Measurements from ENCODE around the gene MIER1. TPM values are rescaled to one million over a fixed set of nuclear protein-coding genes. Genes with fewer than 3 reads are reported as not detected.

Gene MIER1
- total and polyA plus RNA-seq, 2 experiments from 2014 or later = 15.8 to 26.6 TPM

GRCh38 chr1:66985835-66986234, 61.0 kb downstream of the MIER1 start:
- no peak for TF ChIP-seq CTCF (IDR thresholded peaks at IDR 0.05; ENCODE audit: low read depth, low read length)
- Histone ChIP-seq H3K27me3 (no peaks in the 10 kb centered on the region), H3K4me1 (ENCODE audit: low read depth) (no peaks in the 10 kb centered on the region), H3K4me3 (no peak overlapping the region), H3K9me3 (ENCODE audit: low read depth) (no peaks in the 10 kb centered on the region), H3K27ac (no peak overlapping the region), H3K36me3 (peaks cover 60% of the 10 kb centered on the region)
- no peak for DNase-seq (ENCODE audit: low read depth in 1 of 2, low spot score in 1 of 2)

GRCh38 chr1:66993076-66993475, 68.3 kb downstream of the MIER1 start:
- H3K9me3 ChIP-seq (ENCODE audit: low read depth) = no peaks in the 10 kb centered on the region
- no peak for DNase-seq (ENCODE audit: low read depth in 1 of 2, low spot score in 1 of 2)
- no peaks in the 10 kb centered on the region for H3K27me3 ChIP-seq
- peaks cover 22% of the 10 kb centered on the region for H3K36me3 ChIP-seq
- no peaks in the 10 kb centered on the region for H3K4me1 ChIP-seq (ENCODE audit: low read depth)
- no peak overlapping the region for H3K27ac ChIP-seq
- TF ChIP-seq CTCF (IDR thresholded peaks at IDR 0.05; ENCODE audit: low read depth, low read length) = no peak
- no peak overlapping the region for H3K4me3 ChIP-seq

GRCh38 chr1:66996018-66996682, 71.4 kb downstream of the MIER1 start:
- H3K27ac ChIP-seq = no peak overlapping the region
- no peaks in the 10 kb centered on the region for H3K9me3 ChIP-seq (ENCODE audit: low read depth)
- H3K4me1 ChIP-seq (ENCODE audit: low read depth) = peaks cover 24% of the 10 kb centered on the region
- TF ChIP-seq CTCF (IDR thresholded peaks at IDR 0.05; ENCODE audit: low read depth, low read length) = peak; percentile 88
- DNase-seq (ENCODE audit: low read depth in 1 of 2, low spot score in 1 of 2) = peak; percentile 77 to 82
- no peak overlapping the region for H3K4me3 ChIP-seq
- H3K27me3 ChIP-seq = no peaks in the 10 kb centered on the region
- peaks cover 13% of the 10 kb centered on the region for H3K36me3 ChIP-seq

- peaks cover 49% of the 10 kb centered on the region for H3K4me1 ChIP-seq (ENCODE audit: low read depth)
- no peak overlapping the region for H3K4me3 ChIP-seq
- no peak for DNase-seq (ENCODE audit: low read depth in 1 of 2, low spot score in 1 of 2)
- H3K27ac ChIP-seq = peak overlapping the region; percentile 79
- H3K27me3 ChIP-seq = no peaks in the 10 kb centered on the region
- H3K9me3 ChIP-seq (ENCODE audit: low read depth) = no peaks in the 10 kb centered on the region
- H3K36me3 ChIP-seq = peaks cover 4% of the 10 kb centered on the region
- no peak for TF ChIP-seq CTCF (IDR thresholded peaks at IDR 0.05; ENCODE audit: low read depth, low read length)
Measured at GRCh38 chr1:66998972-66999371, 74.2 kb downstream of the MIER1 start.

- Histone ChIP-seq H3K36me3 (peaks cover 4% of the 10 kb centered on the region), H3K4me3 (peak overlapping the region; percentile 6), H3K27me3 (no peaks in the 10 kb centered on the region), H3K4me1 (ENCODE audit: low read depth) (peaks cover 53% of the 10 kb centered on the region), H3K9me3 (ENCODE audit: low read depth) (no peaks in the 10 kb centered on the region), H3K27ac (peak overlapping the region; percentile 79)
- no peak for TF ChIP-seq CTCF (IDR thresholded peaks at IDR 0.05; ENCODE audit: low read depth, low read length)
- peak; percentile 29 to 69 for DNase-seq (ENCODE audit: low read depth in 1 of 2, low spot score in 1 of 2)
Measured at GRCh38 chr1:66999640-67000400, 75.0 kb downstream of the MIER1 start.

All from cardiac muscle cell (in vitro differentiated cells and primary cell).